ENCODE results near the gene FANCI. TPM values are rescaled to one million over a fixed set of nuclear protein-coding genes. Genes with fewer than 3 reads are reported as not detected.
A peak's percentile ranks its signal among the peaks of the same experiment; 100 is the strongest.

FANCI gene
- total RNA-seq (10 to 100 TPM; 19.8 to 23.7 TPM), polyA plus RNA-seq (ENCODE audit: insufficient read length in 6 of 6) (10 to 100 TPM; 29.3 to 56.3 (median 42.1) TPM)
- long read RNA-seq, donor 1, partial matches to known transcripts, result 26 of 33 reads
- long read RNA-seq, donor 1, other reads (novel, unspliced or antisense), result 7 of 33 reads
- long read RNA-seq, donor 2, result 0 reads
- long read RNA-seq, donor 3, result 0 reads
- long read RNA-seq, donor 4, partial matches to known transcripts, result 0 of 1 reads
- long read RNA-seq, donor 4, other reads (novel, unspliced or antisense), result 1 of 1 reads
- long read RNA-seq, donor 5, partial matches to known transcripts, result 5 of 5 reads
- long read RNA-seq, donor 5, other reads (novel, unspliced or antisense), result 0 of 5 reads
- long read RNA-seq, donor 6, result 0 reads
- long read RNA-seq, donor 7, result 0 reads
- long read RNA-seq, donor 8, result 0 reads
- long read RNA-seq, donor 9, result 0 reads
- long read RNA-seq, donor 10, result 0 reads
- long read RNA-seq, donor 11, result 0 reads
- long read RNA-seq, donor 12, result 0 reads

GRCh38 chr15:89243691-89244573 is at the start of gene FANCI:
Gene FANCI (plus strand): TSS chr15:89243979. CDS start chr15:89247648, 3,669 bp downstream.
- Histone ChIP-seq H3K27ac (peak within 1 kb of the TSS in 1 of 2 donors; percentile 76), H3K9me3 (no peaks in the 10 kb centered on the region), H3K27me3 (no peaks in the 10 kb centered on the region), H3K4me3 (peak within 1 kb of the TSS; percentile 62 to 76), H3K36me3 (no peaks in the 10 kb centered on the region), H3K4me1 (peaks cover 6 to 15% of the 10 kb centered on the region in 2 donors)
- DNase-seq (peak; percentile 90 to 99 (median 96)), ATAC-seq (peak; percentile 99)
- intact Hi-C loops (cut with DNase I), result no loop called here
- no peak for TF ChIP-seq CTCF (IDR thresholded peaks at IDR 0.05)

- no peak for ATAC-seq
- intact Hi-C loops (cut with DNase I), result no loop called here
- no peaks in the 10 kb centered on the region for H3K27me3 ChIP-seq
- no peak overlapping the region for H3K27ac ChIP-seq
- TF ChIP-seq CTCF (IDR thresholded peaks at IDR 0.05), result no peak
- DNase-seq, result no peak
- H3K4me1 ChIP-seq, result no peaks in the 10 kb centered on the region
- H3K4me3 ChIP-seq, result no peak overlapping the region
- H3K36me3 ChIP-seq, result peaks cover 4 to 96% of the 10 kb centered on the region in 2 donors
- no peaks in the 10 kb centered on the region for H3K9me3 ChIP-seq
Observed at GRCh38 chr15:89194608-89195007, 49.2 kb upstream of the FANCI start.

- Histone ChIP-seq H3K4me1 (no peaks in the 10 kb centered on the region), H3K36me3 (peaks cover 4 to 96% of the 10 kb centered on the region in 2 donors), H3K27me3 (no peaks in the 10 kb centered on the region), H3K4me3 (no peak overlapping the region), H3K9me3 (no peaks in the 10 kb centered on the region), H3K27ac (no peak overlapping the region)
- ATAC-seq (no peak), DNase-seq (no peak)
- intact Hi-C loops (cut with DNase I), result no loop called here
- TF ChIP-seq CTCF (IDR thresholded peaks at IDR 0.05), result no peak
Observed at GRCh38 chr15:89195836-89196235, 47.9 kb upstream of the FANCI start.

- intact Hi-C loops (cut with DNase I), result no loop called here
Observed at GRCh38 chr15:89196241-89196640, 47.5 kb upstream of the FANCI start.

More at GRCh38 chr15:89196241-89196640, 47.5 kb upstream of the FANCI start:
- H3K27ac ChIP-seq, result no peak overlapping the region
- no peak for ATAC-seq
- no peak overlapping the region for H3K4me3 ChIP-seq
- H3K27me3 ChIP-seq, result no peaks in the 10 kb centered on the region
- DNase-seq, result no peak
- no peak for TF ChIP-seq CTCF (IDR thresholded peaks at IDR 0.05)
- peaks cover 4 to 96% of the 10 kb centered on the region in 2 donors for H3K36me3 ChIP-seq
- H3K4me1 ChIP-seq, result no peaks in the 10 kb centered on the region
- H3K9me3 ChIP-seq, result no peaks in the 10 kb centered on the region

Measured in left lung (tissue), 14 donors.